SK-N-SH (cell line): ENCODE results near the gene SMCHD1.
"Not testable (repeated sequence)": the region's sequence is repeated elsewhere in the genome, so short reads cannot be mapped to it uniquely, and the experiment has no call there.

Experiments used
- ELF1 ChIP-seq: IDR thresholded peaks from 2 replicates; pipeline ENCODE4 v1.4.0; 2012
- EZH2phosphoT487 ChIP-seq: fragments of 200-600 bp; sonication (generic); IDR thresholded peaks from 2 replicates; pipeline ENCODE4 v1.6.1; 2017; ENCODE audit warnings: low read depth, mixed run types, mild to moderate bottlenecking, antibody characterized with exemption, moderate library complexity, borderline replicate concordance
- GATA2 ChIP-seq: sonication (generic); formaldehyde crosslinking; IDR thresholded peaks from 2 replicates; pipeline ENCODE4 v1.5.0; 2020; ENCODE audit warnings: mild to moderate bottlenecking, missing genetic modification reagents
- MAX ChIP-seq: IDR thresholded peaks from 2 replicates; pipeline ENCODE4 v1.4.0; 2012; ENCODE audit warnings: low read depth
- MXI1 ChIP-seq: IDR thresholded peaks from 2 replicates; pipeline ENCODE4 v1.6.1; 2012; ENCODE audit warnings: mild to moderate bottlenecking, low read depth, low read length, improper control_type of control experiment
- POLR2AphosphoS5 ChIP-seq: IDR thresholded peaks from 2 replicates; pipeline ENCODE4 v1.6.1; 2012; ENCODE audit warnings: low read depth, low read length
- RAD21 ChIP-seq: IDR thresholded peaks from 2 replicates; pipeline ENCODE4 v1.6.1; 2012; ENCODE audit warnings: mild to moderate bottlenecking, low read length
- REST ChIP-seq: IDR thresholded peaks from 2 replicates; pipeline ENCODE4 v1.6.1; 2012; ENCODE audit warnings: mild to moderate bottlenecking, low read depth, low read length, moderate library complexity
- TAF1 ChIP-seq: IDR thresholded peaks from 2 replicates; pipeline ENCODE4 v1.6.1; 2012; ENCODE audit warnings: low read depth, mild to moderate bottlenecking, low read length, moderate library complexity, borderline replicate concordance
- YY1 ChIP-seq: IDR thresholded peaks from 2 replicates; pipeline ENCODE4 v1.4.0; 2012; ENCODE audit warnings: low read depth, mild to moderate bottlenecking
- TF ChIP-seq, protein P1 (sequence below): fragments of 200-600 bp; sonication (generic); IDR thresholded peaks from 2 replicates; pipeline ENCODE4 v1.6.1; 2017; ENCODE audit warnings: antibody characterized with exemption, mild to moderate bottlenecking, moderate library complexity

DNA sequence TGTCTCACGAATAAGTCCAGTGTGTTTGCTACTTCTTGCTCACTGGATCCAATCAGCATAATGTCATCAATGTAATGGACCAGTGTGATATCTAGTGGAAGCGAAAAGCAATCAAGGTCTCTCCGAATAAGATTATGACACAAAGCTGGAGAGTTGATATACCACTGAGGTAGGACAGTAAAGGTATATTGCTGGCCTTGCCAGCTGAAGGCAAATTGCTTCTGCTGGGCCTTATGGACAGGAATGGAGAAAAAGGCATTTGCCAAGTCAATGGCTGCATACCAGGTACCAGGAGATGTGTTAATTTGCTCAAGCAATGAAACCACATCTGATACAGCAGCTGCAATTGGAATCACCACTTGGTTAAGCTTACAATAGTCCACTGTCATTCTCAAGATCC is 180.6 kb downstream of the SMCHD1 start:
- TF ChIP-seq REST, ELF1, TAF1, RAD21, GATA2, YY1, MXI1, EZH2phosphoT487, POLR2AphosphoS5, MAX: not testable (repeated sequence)
- TF ChIP-seq, protein P1, sequence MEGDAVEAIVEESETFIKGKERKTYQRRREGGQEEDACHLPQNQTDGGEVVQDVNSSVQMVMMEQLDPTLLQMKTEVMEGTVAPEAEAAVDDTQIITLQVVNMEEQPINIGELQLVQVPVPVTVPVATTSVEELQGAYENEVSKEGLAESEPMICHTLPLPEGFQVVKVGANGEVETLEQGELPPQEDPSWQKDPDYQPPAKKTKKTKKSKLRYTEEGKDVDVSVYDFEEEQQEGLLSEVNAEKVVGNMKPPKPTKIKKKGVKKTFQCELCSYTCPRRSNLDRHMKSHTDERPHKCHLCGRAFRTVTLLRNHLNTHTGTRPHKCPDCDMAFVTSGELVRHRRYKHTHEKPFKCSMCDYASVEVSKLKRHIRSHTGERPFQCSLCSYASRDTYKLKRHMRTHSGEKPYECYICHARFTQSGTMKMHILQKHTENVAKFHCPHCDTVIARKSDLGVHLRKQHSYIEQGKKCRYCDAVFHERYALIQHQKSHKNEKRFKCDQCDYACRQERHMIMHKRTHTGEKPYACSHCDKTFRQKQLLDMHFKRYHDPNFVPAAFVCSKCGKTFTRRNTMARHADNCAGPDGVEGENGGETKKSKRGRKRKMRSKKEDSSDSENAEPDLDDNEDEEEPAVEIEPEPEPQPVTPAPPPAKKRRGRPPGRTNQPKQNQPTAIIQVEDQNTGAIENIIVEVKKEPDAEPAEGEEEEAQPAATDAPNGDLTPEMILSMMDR, result not testable (repeated sequence)
